Measurements from ENCODE around the gene ZNF761. TPM values are rescaled to one million over a fixed set of nuclear protein-coding genes. Genes with fewer than 3 reads are reported as not detected.
A peak's percentile ranks its signal among the peaks of the same experiment; 100 is the strongest.

Gene ZNF761
- total and polyA plus RNA-seq, 2 of the 13 experiments (the other 11 are each of a cell fraction or from before 2014, with no cell fraction given), result 11.6 to 16.2 TPM

- 0 out of 2 replicates have a peak, but pooled peaks have one; percentile 38 for TF ChIP-seq DNMT1 (CRISPR knock-in tag; IDR thresholded peaks at IDR 0.05)
These were observed 35.1 kb downstream of the ZNF761 start (continued) for GRCh38 chr19:53466726-53467484.

- Histone ChIP-seq H4K20me1 (ENCODE audit: insufficient read depth, low read length) (no peaks in the 10 kb centered on the region), H3K27ac (ENCODE audit: extremely low read length, insufficient read depth, low read length) (peak within 1 kb of the TSS; percentile 87), H3K4me2 (ENCODE audit: low read depth, low read length) (peak within 1 kb of the TSS; percentile 86), H2AFZ (ENCODE audit: low read length) (peak within 1 kb of the TSS; percentile 83), H3K27me3 (ENCODE audit: control insufficient read depth in 1 of 2, insufficient read depth in 2 of 2, low read length in 2 of 2) (no peaks in the 10 kb centered on the region; a peak in 1 of 5 replicates), H3K36me3 (replicated peaks in 1 of 2; ENCODE audit: control insufficient read depth in 1 of 2, insufficient read depth in 2 of 2, low read length in 2 of 2) (no peaks in the 10 kb centered on the region; a peak in 1 of 5 replicates), H3K9ac (ENCODE audit: insufficient read depth, low read depth, low read length) (peak within 1 kb of the TSS; percentile 94), H3K4me1 (ENCODE audit: insufficient read depth, low read length) (peaks cover 43% of the 10 kb centered on the region), H3K79me2 (ENCODE audit: insufficient read depth, low read length) (peaks cover 16% of the 10 kb centered on the region), H3K4me3 (replicated peaks in 1 of 3; ENCODE audit: insufficient read depth in 1 of 3, low read depth in 2 of 3, low read length in 3 of 3) (peak within 1 kb of the TSS; percentile 72 to 89 (median 89)), H3K9me3 (ENCODE audit: low read length) (no peaks in the 10 kb centered on the region)
- ATAC-seq (peak; percentile 92), FAIRE-seq (peak; percentile 74), DNase-seq (ENCODE audit: low spot score) (peak; percentile 82)
- CTCF ChIA-PET (ENCODE audit: low intra/inter-chr PET ratio, low total read pairs), result no interaction called here
- 0% methylated on average over 18 of the region's 55 CpGs for WGBS (ENCODE audit: low lambda C conversion rate)
- intact Hi-C loops (cut with micrococcal nuclease; ENCODE audit: unreplicated experiment), result loop anchor here (2.0 kb wide), 1 partner anchor 37 kb away; the partner anchor contains the start of gene ZNF761
- BruUV-seq (replicated peaks), result no TSS peak
- POLR2A ChIA-PET, result no interaction called here
- in situ Hi-C loops (cut with HindIII; ENCODE audit: extremely low pct_ligation_motif_present, low pct_unique_long_range_greater_than_20kb), result no loop called here
- TF ChIP-seq ZFP36L1 (CRISPR knock-in tag; IDR thresholded peaks at IDR 0.05) (no peak), JDP2 (CRISPR knock-in tag; IDR thresholded peaks at IDR 0.05; ENCODE audit: borderline replicate concordance) (no peak), KDM5B (CRISPR knock-in tag; IDR thresholded peaks at IDR 0.05; ENCODE audit: borderline replicate concordance) (no peak), ETV5 (CRISPR knock-in tag; IDR thresholded peaks at IDR 0.05; ENCODE audit: borderline replicate concordance) (0 out of 2 replicates have a peak, but pooled peaks have one; percentile 23), YEATS2 (CRISPR knock-in tag; IDR thresholded peaks at IDR 0.05; ENCODE audit: borderline replicate concordance) (0 out of 2 replicates have a peak, but pooled peaks have one; percentile 27), ZNF550 (CRISPR knock-in tag; IDR thresholded peaks at IDR 0.05; ENCODE audit: borderline replicate concordance) (no peak), ZNF10 (CRISPR knock-in tag; IDR thresholded peaks at IDR 0.05; ENCODE audit: borderline replicate concordance, low read depth) (no peak), KAT7 (CRISPR knock-in tag; IDR thresholded peaks at IDR 0.05; ENCODE audit: borderline replicate concordance) (peak; percentile 51; the same call in 1 of the 2 replicates), ZNF432 (CRISPR knock-in tag; IDR thresholded peaks at IDR 0.05; ENCODE audit: borderline replicate concordance) (no peak), ZNF850 (CRISPR knock-in tag; conservative IDR thresholded peaks at IDR 0.05) (no peak), NFE2 (CRISPR knock-in tag; IDR thresholded peaks at IDR 0.05) (no peak), DR1 (CRISPR knock-in tag; IDR thresholded peaks at IDR 0.05) (peak; percentile 53; the same call in 1 of the 2 replicates), ZBTB10 (CRISPR knock-in tag; IDR thresholded peaks at IDR 0.05; ENCODE audit: borderline replicate concordance) (no peak), KAT2B (IDR thresholded peaks at IDR 0.05; ENCODE audit: borderline replicate concordance, low read depth, low read length) (no peak), PRPF4 (IDR thresholded peaks at IDR 0.05; ENCODE audit: low read depth, low read length, poor library complexity, severe bottlenecking) (no peak), E2F1 (CRISPR knock-in tag; IDR thresholded peaks at IDR 0.05) (peak; percentile 65)
These were observed 35.9 kb downstream of the ZNF761 start, which contains the start of gene ZNF813 for GRCh38 chr19:53467485-53468262. Gene ZNF813 (plus strand): TSS chr19:53467733. CDS start chr19:53483823, 16,090 bp downstream.

All from HepG2 (cell line).